Right atrium auricular region (tissue), 2 donors: ENCODE data around the gene SNX22. TPM values are rescaled to one million over a fixed set of nuclear protein-coding genes. Genes with fewer than 3 reads are reported as not detected.

ENCODE experiments used
- DNase-seq: peaks from one replicate; pipeline ENCODE4 v3.0.0-alpha.2; 2019; ENCODE audit warnings: low spot score
- H3K27ac ChIP-seq, 2 donors: fragments of 200-600 bp; sonication (generic); 1 replicate in 1 of 2; 2 replicates in 1 of 2; pipeline ENCODE4 v1.5.1; 2016 to 2019
- H3K27me3 ChIP-seq, 2 donors: fragments of 200-600 bp; sonication (generic); one replicate each; pipeline versions ENCODE4 v1.5.1 to v1.6.0; 2017 to 2019
- H3K36me3 ChIP-seq: fragments of 200-600 bp; sonication (generic); one replicate; pipeline ENCODE4 v1.5.1; 2016
- H3K4me1 ChIP-seq, 2 donors: fragments of 200-600 bp; sonication (generic); one replicate each; pipeline versions ENCODE4 v1.5.1 to v1.6.0; 2017 to 2019
- H3K4me3 ChIP-seq, 2 donors: fragments of 200-600 bp; sonication (generic); 1 replicate in 1 of 2; 2 replicates in 1 of 2; pipeline ENCODE4 v1.5.1; 2017 to 2019; ENCODE audit warnings: mild to moderate bottlenecking in 1 of 2, moderate library complexity in 1 of 2
- H3K9me3 ChIP-seq, 2 donors: fragments of 200-600 bp; sonication (generic); one replicate each; pipeline ENCODE4 v1.5.1; 2019
- total RNA-seq, 2 donors: library from RNA; depleted of rRNA; stranded (reverse); fragments of >200 nt; gene quantifications; one replicate each; pipeline ENCODE4 v1.1.0, GENCODE V29; 2016
- TF ChIP-seq, protein P1 (sequence below), 2 donors: fragments of 200-600 bp; sonication (generic); IDR thresholded peaks; one replicate each; pipeline ENCODE4 v1.5.1; 2019; ENCODE audit warnings: antibody characterized with exemption in 2 of 2

Gene SNX22
- total RNA-seq, 2 donors from 2014 or later, result 11.9 to 12.4 TPM

DNA sequence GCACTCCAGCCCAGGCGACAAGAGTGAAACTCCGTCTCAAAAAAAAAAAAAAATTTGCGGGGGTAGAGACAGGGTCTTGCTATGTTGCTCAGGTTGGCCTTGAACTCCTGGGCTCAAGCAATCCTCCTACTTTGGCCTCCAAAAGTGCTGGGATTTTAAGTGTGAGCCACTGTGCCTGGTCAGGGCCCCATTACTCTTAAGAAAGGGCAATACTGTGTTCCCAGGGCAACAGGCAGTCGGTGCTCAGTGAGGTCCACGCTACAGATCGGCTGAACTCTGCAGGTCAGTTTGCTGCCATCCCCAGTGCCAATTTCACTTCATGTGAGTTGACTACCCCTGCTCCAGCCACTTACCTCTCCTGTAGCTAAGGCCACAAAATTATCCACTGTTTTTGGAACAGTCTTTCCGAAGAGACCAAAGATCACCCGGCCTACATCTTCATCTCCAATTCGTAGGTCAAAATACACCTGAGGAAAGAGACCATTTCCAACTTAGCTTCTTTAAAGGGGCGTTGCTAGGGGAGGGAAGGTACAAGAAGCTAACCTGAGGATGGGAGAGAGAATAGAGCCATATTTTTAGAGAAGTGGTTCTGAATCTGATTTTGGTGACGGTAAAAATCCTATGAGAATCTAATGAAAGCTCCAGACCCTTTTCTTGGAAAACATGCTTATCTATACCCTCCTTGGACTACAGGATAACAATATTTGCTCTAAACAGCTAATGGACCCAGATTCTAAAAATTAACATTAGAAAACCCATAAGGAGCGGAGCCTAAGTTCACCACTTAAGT, 10.4 kb downstream of the SNX22 start:
- Histone ChIP-seq H3K4me1 (peaks cover 0 to 65% of the 10 kb centered on the region in 2 donors), H3K27ac (peak overlapping the region; percentile 90 to 92), H3K36me3 (peaks cover 50% of the 10 kb centered on the region), H3K27me3 (no peaks in the 10 kb centered on the region), H3K9me3 (no peaks in the 10 kb centered on the region), H3K4me3 (peak overlapping the region; percentile 84 to 86)
- TF ChIP-seq, protein P1, sequence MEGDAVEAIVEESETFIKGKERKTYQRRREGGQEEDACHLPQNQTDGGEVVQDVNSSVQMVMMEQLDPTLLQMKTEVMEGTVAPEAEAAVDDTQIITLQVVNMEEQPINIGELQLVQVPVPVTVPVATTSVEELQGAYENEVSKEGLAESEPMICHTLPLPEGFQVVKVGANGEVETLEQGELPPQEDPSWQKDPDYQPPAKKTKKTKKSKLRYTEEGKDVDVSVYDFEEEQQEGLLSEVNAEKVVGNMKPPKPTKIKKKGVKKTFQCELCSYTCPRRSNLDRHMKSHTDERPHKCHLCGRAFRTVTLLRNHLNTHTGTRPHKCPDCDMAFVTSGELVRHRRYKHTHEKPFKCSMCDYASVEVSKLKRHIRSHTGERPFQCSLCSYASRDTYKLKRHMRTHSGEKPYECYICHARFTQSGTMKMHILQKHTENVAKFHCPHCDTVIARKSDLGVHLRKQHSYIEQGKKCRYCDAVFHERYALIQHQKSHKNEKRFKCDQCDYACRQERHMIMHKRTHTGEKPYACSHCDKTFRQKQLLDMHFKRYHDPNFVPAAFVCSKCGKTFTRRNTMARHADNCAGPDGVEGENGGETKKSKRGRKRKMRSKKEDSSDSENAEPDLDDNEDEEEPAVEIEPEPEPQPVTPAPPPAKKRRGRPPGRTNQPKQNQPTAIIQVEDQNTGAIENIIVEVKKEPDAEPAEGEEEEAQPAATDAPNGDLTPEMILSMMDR (IDR thresholded peaks at IDR 0.05), result no peak
- DNase-seq, result no peak

DNA sequence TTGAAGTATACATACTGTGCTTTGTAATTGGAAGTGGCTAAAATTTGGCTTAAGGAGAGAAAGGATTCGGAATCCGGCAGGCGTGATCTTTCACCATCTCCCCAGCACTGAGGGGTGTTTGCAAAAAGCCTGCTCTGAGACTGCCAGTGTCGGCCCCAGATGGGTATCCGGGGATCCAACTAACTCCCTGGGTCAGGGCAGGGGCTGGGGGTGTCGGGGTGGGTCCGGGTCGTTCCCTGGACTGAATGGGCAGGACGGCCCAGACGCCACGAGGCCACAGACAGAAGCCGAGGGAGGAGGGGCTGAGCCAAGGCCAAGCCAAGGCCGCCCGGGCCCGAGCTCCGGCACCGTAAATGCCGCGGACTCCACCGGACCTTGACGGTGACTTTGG, 10.9 kb downstream of the SNX22 start:
- TF ChIP-seq, protein P1 (IDR thresholded peaks at IDR 0.05), result no peak
- peak overlapping the region; percentile 84 to 86 for H3K4me3 ChIP-seq
- peak overlapping the region; percentile 90 to 92 for H3K27ac ChIP-seq
- DNase-seq, result no peak
- H3K27me3 ChIP-seq, result no peaks in the 10 kb centered on the region
- peaks cover 44% of the 10 kb centered on the region for H3K36me3 ChIP-seq
- H3K4me1 ChIP-seq, result peaks cover 0 to 59% of the 10 kb centered on the region in 2 donors
- H3K9me3 ChIP-seq, result no peaks in the 10 kb centered on the region

DNA sequence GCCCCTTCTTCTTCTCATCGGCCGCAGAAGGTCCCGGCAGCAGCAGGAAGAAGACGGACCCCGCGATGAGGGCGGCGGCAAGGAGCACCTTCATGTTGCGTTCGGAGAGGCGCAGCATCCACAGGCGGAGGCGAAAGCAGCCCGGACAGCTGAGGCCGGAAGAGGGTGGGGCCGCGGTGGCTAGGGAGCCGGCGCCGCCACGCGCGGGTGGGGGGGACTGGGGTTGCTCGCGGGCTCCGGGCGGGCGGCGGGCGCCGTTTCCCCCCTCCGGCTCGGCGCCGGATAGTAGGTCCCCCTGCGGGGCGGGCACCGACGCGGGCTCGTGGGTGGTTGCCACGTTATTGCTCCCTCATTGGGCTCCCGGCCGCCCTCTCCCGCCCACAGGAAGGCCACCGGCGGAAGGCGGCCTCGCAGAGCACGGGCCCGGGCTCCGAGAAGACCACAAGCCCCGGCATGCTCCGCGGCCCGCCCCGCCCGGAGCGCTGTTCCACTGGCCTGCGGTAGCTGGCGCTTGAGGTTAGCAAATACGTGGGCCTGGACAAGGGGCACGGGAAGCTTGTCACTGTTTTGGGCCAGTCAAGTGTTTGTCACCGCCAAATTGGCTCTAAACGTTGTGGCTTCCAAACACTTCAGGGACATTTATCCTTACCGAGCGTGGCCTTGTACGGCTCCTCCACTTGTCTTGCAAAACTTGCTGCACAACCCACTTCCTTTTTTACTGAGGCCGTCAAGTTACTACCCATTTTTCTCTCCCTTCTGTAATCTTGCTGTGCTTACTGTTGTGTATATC, 11.5 kb downstream of the SNX22 start, which contains the start of gene PPIB:
PPIB (minus strand) TSS at position 154 of the 790 bp plus-strand sequence; CDS start at position 118, 36 bp downstream.
- peaks cover 0 to 56% of the 10 kb centered on the region in 2 donors for H3K4me1 ChIP-seq
- H3K27ac ChIP-seq, result peak within 1 kb of the TSS; percentile 90 to 92
- H3K4me3 ChIP-seq, result peak within 1 kb of the TSS; percentile 84 to 86
- H3K9me3 ChIP-seq, result no peaks in the 10 kb centered on the region
- TF ChIP-seq, protein P1 (IDR thresholded peaks at IDR 0.05), result peak; percentile 29 to 67
- no peaks in the 10 kb centered on the region for H3K27me3 ChIP-seq
- peak; percentile 97 for DNase-seq
- peaks cover 38% of the 10 kb centered on the region for H3K36me3 ChIP-seq

GRCh38 chr15:64163659-64164362, 12.3 kb downstream of the SNX22 start:
- peak overlapping the region; percentile 90 to 92 for H3K27ac ChIP-seq
- DNase-seq, result no peak
- peak overlapping the region; percentile 14 to 86 for H3K4me3 ChIP-seq
- H3K9me3 ChIP-seq, result no peaks in the 10 kb centered on the region
- peaks cover 0 to 49% of the 10 kb centered on the region in 2 donors for H3K4me1 ChIP-seq
- H3K27me3 ChIP-seq, result no peaks in the 10 kb centered on the region
- TF ChIP-seq, protein P1 (IDR thresholded peaks at IDR 0.05), result no peak
- peaks cover 31% of the 10 kb centered on the region for H3K36me3 ChIP-seq

DNA sequence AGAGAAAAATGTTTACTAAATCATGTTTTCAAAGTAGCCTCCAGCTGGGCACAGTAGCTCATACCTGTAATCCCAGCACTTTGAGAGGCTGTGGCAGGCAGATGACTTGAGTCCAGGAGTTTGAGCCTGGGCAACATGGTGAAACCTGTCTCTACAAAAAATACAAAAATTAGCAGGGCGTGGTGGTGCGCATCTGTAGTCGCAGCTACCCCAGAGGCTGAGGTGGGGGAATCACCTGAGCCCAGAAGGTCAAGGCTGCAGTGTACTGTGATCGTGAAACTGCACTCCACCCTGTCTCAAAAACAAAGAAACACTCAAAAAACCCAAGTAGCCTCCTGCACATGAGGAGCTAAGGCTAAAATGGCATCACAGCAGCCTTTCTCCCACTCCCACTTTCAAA, 12.9 kb downstream of the SNX22 start:
- no peaks in the 10 kb centered on the region for H3K9me3 ChIP-seq
- peaks cover 25% of the 10 kb centered on the region for H3K36me3 ChIP-seq
- TF ChIP-seq, protein P1 (IDR thresholded peaks at IDR 0.05), result no peak
- peak overlapping the region; percentile 90 to 92 for H3K27ac ChIP-seq
- peaks cover 0 to 43% of the 10 kb centered on the region in 2 donors for H3K4me1 ChIP-seq
- no peak overlapping the region for H3K4me3 ChIP-seq
- H3K27me3 ChIP-seq, result no peaks in the 10 kb centered on the region
- no peak for DNase-seq
